Uterus (tissue), 4 donors: Measurements from ENCODE around the gene ZMYND19. TPM values are rescaled to one million over a fixed set of nuclear protein-coding genes. Genes with fewer than 3 reads are reported as not detected.
"Not testable (repeated sequence)": the region's sequence is repeated elsewhere in the genome, so short reads cannot be mapped to it uniquely, and the experiment has no call there.

Experiments used
- DNase-seq, 2 donors: peaks; one replicate each; pipeline ENCODE4 v3.0.0-alpha.2; 2019 to 2020
- H3K27ac ChIP-seq, 2 donors: fragments of 200-600 bp; sonication (generic); 1 replicate in 1 of 2; 2 replicates in 1 of 2; pipeline ENCODE4 v1.5.1; 2016 to 2018
- H3K27me3 ChIP-seq, 2 donors: fragments of 200-600 bp; sonication (generic); one replicate each; pipeline ENCODE4 v1.5.1; 2018 to 2019; ENCODE audit warnings: control low read depth in 1 of 2
- H3K36me3 ChIP-seq, 2 donors: fragments of 200-600 bp; sonication (generic); one replicate each; pipeline ENCODE4 v1.5.1; 2019; ENCODE audit warnings: control low read depth in 1 of 2
- H3K4me1 ChIP-seq, 2 donors: fragments of 200-600 bp; sonication (generic); one replicate each; pipeline ENCODE4 v1.5.1; 2018 to 2019; ENCODE audit warnings: control low read depth in 1 of 2
- H3K4me3 ChIP-seq, 2 donors: fragments of 200-600 bp; sonication (generic); 1 replicate in 1 of 2; 2 replicates in 1 of 2; pipeline ENCODE4 v1.5.1; 2018 to 2019; ENCODE audit warnings: mild to moderate bottlenecking in 1 of 2
- H3K9me3 ChIP-seq, 2 donors: fragments of 200-600 bp; sonication (generic); one replicate each; pipeline ENCODE4 v1.5.1; 2019; ENCODE audit warnings: control low read depth in 1 of 2
- POLR2A ChIP-seq, 2 donors: fragments of 450-650 bp; IDR thresholded peaks; one replicate each; pipeline ENCODE4 v1.6.1; 2016; ENCODE audit warnings: antibody characterized with exemption in 2 of 2, mild to moderate bottlenecking in 1 of 2, moderate library complexity in 1 of 2
- intact Hi-C: fragments of 100-400 bp; cut with DNase I; formaldehyde crosslinking; loops from one replicate; pipeline ENCODE4 v1.15.1; 2023; ENCODE audit warnings: low total_unique reads
- total RNA-seq, 4 donors: library from RNA; depleted of rRNA in 3 of 4; stranded (reverse); fragments of >200 nt in 3 of 4; gene quantifications; one replicate each; pipeline versions ENCODE4 v1.1.0 to v1.2.4, GENCODE V29; 2014 to 2023
- TF ChIP-seq, protein P1 (sequence below), 4 experiments: fragments of 200-600 bp in 2 of 4; fragments of 450-650 bp in 2 of 4; sonication (generic) in 2 of 4; IDR thresholded peaks; one replicate each; pipeline ENCODE4 v1.5.1; 2016 to 2019; ENCODE audit warnings: antibody characterized with exemption in 4 of 4, mild to moderate bottlenecking in 2 of 4, moderate library complexity in 1 of 4
- donor health status: DM: yes; HTN: yes; CAD: no.

Gene ZMYND19
- total RNA-seq, 4 donors from 2014 or later, result 14.7 to 26.4 (median 16.3) TPM

DNA sequence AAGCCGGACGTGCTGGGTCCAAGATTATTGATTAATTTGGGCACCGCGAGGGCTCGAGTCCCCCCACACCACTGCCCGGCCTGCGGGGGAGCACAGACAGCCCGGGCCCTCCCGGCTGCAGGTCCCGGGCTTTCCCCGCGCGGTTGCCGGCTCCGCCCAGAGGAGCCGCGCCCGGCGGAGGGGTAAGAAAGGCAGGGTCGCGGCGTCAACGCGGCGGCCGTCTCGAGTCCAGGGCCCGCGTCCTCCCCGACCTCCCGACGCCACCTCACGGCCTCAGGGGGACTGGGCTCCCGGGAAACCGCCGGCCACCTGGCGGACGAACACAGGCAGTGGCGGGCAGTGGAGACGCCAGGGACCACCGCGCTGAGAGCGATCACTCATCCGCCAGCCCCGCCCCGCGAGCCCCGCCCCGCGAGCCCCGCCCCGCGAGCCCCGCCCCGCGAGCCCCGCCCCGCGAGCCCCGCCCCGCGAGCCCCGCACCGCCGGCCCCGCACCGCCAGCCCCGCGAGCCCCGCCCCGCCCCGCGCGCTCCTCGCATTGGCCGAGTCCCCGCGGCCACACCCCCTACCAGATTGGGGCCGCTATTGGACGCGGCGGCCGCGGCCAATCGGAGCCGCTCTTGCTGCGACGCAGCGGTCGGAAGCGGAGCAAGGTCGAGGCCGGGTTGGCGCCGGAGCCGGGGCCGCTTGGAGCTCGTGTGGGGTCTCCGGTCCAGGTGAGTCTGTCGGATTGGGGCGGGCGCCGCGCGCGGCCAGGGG, 38.9 kb downstream of the ZMYND19 start, which contains the start of gene MRPL41:
MRPL41 (plus strand) TSS at position 616 of the 758 bp plus-strand sequence. CDS start 203 bp downstream, outside the sequence.
- intact Hi-C loops, result no loop called here
- Histone ChIP-seq H3K9me3 (no peaks in the 10 kb centered on the region), H3K4me3 (peak within 1 kb of the TSS; percentile 69 to 76), H3K4me1 (peaks cover 0 to 5% of the 10 kb centered on the region in 2 donors), H3K27ac (peak within 1 kb of the TSS; percentile 86 to 89), H3K27me3 (no peaks in the 10 kb centered on the region), H3K36me3 (no peaks in the 10 kb centered on the region)
- peak; percentile 87 to 88 for DNase-seq
- TF ChIP-seq, protein P1, sequence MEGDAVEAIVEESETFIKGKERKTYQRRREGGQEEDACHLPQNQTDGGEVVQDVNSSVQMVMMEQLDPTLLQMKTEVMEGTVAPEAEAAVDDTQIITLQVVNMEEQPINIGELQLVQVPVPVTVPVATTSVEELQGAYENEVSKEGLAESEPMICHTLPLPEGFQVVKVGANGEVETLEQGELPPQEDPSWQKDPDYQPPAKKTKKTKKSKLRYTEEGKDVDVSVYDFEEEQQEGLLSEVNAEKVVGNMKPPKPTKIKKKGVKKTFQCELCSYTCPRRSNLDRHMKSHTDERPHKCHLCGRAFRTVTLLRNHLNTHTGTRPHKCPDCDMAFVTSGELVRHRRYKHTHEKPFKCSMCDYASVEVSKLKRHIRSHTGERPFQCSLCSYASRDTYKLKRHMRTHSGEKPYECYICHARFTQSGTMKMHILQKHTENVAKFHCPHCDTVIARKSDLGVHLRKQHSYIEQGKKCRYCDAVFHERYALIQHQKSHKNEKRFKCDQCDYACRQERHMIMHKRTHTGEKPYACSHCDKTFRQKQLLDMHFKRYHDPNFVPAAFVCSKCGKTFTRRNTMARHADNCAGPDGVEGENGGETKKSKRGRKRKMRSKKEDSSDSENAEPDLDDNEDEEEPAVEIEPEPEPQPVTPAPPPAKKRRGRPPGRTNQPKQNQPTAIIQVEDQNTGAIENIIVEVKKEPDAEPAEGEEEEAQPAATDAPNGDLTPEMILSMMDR (IDR thresholded peaks at IDR 0.05), result peak; percentile 18 to 75 (median 52)
- TF ChIP-seq POLR2A (IDR thresholded peaks at IDR 0.05), result peak; percentile 34 to 78

DNA sequence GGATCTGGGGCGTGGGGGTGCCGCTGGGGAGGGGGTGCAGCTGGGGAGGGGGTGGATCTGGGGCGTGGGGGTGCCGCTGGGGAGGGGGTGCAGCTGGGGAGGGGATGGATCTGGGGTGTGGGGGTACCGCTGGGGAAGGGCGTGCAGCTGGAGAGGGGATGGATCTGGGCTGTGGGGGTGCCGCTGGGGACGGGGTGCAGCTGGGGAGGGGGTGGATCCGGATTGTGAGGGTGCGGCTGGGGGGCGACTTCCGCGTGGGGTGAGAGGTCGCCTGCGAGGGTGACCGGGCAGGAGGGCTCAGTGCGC, 39.4 kb downstream of the ZMYND19 start:
- Histone ChIP-seq H3K27ac (peak overlapping the region; percentile 86 to 87), H3K4me3 (peak overlapping the region; percentile 63 to 76)
- H3K4me1 ChIP-seq, intact Hi-C loops, H3K27me3 ChIP-seq, H3K36me3 ChIP-seq, H3K9me3 ChIP-seq, DNase-seq: not testable (repeated sequence)

DNA sequence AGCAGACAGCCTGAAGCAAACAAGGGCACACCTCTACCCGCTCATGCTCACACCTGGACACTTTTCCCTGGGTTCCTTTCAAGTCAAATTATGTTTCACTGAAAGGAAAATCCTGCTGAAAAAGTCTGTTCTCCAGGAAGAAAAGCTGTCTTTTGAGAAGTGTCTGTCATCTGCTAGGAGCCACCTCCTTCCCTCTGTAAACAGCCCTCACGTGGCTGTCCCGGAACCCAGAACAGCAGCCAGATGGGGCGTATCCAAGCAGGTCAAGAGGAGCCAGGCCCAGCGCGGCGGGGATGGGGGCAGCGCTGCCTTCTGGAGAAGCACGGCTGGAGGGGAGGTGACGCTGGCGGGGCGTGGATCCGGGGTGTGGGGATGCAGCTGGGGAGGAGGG, 40.1 kb downstream of the ZMYND19 start, which contains the start of gene PNPLA7:
PNPLA7 (minus strand) TSS at position 172 of the 391 bp plus-strand sequence. CDS start 205 bp downstream, outside the sequence.
- peak within 1 kb of the TSS; percentile 86 to 87 for H3K27ac ChIP-seq
- TF ChIP-seq, protein P1 (IDR thresholded peaks at IDR 0.05), result no peak
- peak in 1 of 2 donors; percentile 19 for TF ChIP-seq POLR2A (IDR thresholded peaks at IDR 0.05)
- H3K4me1 ChIP-seq, result peaks cover 0 to 5% of the 10 kb centered on the region in 2 donors
- no peaks in the 10 kb centered on the region for H3K9me3 ChIP-seq
- peak; percentile 84 to 87 for DNase-seq
- intact Hi-C loops, result no loop called here
- no peaks in the 10 kb centered on the region for H3K36me3 ChIP-seq
- H3K4me3 ChIP-seq, result peak within 1 kb of the TSS; percentile 63 to 76
- H3K27me3 ChIP-seq, result no peaks in the 10 kb centered on the region

DNA sequence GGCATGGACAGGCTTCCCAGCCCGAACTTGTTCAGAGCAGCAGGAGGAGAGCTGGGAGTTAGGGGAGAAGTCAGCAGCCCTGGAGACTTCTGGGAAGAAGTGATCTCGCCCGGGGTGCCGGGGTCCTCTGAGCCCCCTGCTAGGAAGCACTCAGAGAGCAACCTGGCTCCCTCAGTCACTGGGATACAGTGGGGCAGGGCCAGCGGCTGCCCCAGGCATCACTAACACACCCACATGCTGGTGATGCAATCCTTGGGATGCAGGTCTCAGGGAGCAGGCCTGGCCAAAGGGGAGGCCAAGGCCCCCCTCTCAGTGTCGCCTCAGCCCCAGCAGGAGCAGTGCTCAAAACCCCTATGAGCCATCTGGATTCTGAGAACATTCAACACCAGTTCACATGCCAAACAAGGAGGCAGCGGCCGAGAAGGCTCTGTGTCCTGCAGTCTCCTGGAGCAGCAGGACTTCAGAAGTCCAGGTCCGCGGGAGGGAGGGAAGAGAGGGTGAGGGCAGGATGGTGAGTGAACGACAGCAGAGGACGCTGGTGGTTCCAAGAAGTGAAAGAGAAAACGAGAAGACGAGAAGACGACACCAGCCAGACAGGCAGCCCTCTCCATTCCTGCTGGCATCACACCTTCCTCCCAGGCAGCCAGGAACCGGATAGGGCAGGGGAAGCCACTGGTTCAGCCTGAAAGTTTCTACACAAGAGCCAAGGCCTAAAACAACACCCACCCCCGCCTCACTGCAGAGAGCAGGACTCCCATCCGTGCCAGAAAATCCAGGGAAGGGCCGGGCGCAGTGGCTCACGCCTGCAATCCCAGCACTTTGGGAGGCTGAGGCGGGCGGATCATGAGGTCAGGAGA, 42.4 kb downstream of the ZMYND19 start:
- no peaks in the 10 kb centered on the region for H3K9me3 ChIP-seq
- no peaks in the 10 kb centered on the region for H3K27me3 ChIP-seq
- TF ChIP-seq POLR2A (IDR thresholded peaks at IDR 0.05), result no peak
- TF ChIP-seq, protein P1 (IDR thresholded peaks at IDR 0.05), result no peak
- no peak overlapping the region for H3K4me3 ChIP-seq
- H3K36me3 ChIP-seq, result no peaks in the 10 kb centered on the region
- intact Hi-C loops, result no loop called here
- no peak for DNase-seq
- peak overlapping the region; percentile 43 to 73 for H3K27ac ChIP-seq
- peaks cover 0 to 5% of the 10 kb centered on the region in 2 donors for H3K4me1 ChIP-seq

DNA sequence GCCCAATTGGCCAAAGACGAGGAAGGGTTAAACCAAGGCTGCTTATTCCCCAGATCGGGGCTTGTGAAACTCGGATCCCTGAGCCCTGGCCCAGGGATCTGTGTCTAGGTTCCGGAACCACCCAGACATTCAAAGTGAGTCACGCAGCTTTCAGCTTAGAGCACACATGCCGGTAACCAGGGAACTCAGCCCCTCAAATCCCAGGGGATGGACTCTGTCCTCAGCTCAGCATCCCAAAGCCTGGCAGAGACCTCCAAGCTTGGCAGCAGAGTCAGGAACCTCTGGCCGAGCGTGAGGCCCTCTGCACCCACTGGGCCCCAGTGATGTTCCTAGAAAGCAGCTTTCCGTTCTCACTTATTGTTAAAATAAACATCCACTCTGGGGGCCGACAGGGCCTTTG, 45.2 kb downstream of the ZMYND19 start:
- Histone ChIP-seq H3K27me3 (no peaks in the 10 kb centered on the region), H3K4me3 (no peak overlapping the region), H3K4me1 (no peaks in the 10 kb centered on the region), H3K27ac (peak overlapping the region; percentile 50 to 54), H3K36me3 (no peaks in the 10 kb centered on the region), H3K9me3 (no peaks in the 10 kb centered on the region)
- intact Hi-C loops, result no loop called here
- DNase-seq, result peak in 1 of 2 donors; percentile 47
- TF ChIP-seq, protein P1 (IDR thresholded peaks at IDR 0.05), result no peak
- no peak for TF ChIP-seq POLR2A (IDR thresholded peaks at IDR 0.05)
